GM19328 (cell line): Measurements from ENCODE around the gene ARSI.

Experiments
- ATAC-seq: cut with Tn5 transposase; IDR thresholded peaks from one replicate; pipeline ENCODE4 v1.9.1; 2021; ENCODE audit warnings: mild to moderate bottlenecking, moderate library complexity; ENCODE audit not compliant: unreplicated experiment

The ARSI gene

GRCh38 chr5:150271296-150271692, 31.4 kb downstream of the ARSI start:
- ATAC-seq: no peak

- no peak for ATAC-seq
Measured at GRCh38 chr5:150270541-150271295, 32.0 kb downstream of the ARSI start.

- ATAC-seq: no peak
Measured at GRCh38 chr5:150266871-150267291, 35.8 kb downstream of the ARSI start.

- ATAC-seq: no peak
Measured at GRCh38 chr5:150265870-150266383, 36.8 kb downstream of the ARSI start.

GRCh38 chr5:150264667-150265603, 37.8 kb downstream of the ARSI start:
- ATAC-seq: no peak

- ATAC-seq: no peak
Measured at GRCh38 chr5:150263801-150264621, 38.7 kb downstream of the ARSI start.

GRCh38 chr5:150263375-150263775, 39.3 kb downstream of the ARSI start:
- ATAC-seq: no peak

- ATAC-seq: no peak
Measured at GRCh38 chr5:150262502-150262901, 40.2 kb downstream of the ARSI start.

- ATAC-seq: no peak
Measured at GRCh38 chr5:150261231-150261630, 41.5 kb downstream of the ARSI start.

- no peak for ATAC-seq
Measured at GRCh38 chr5:150258130-150258529, 44.6 kb downstream of the ARSI start.

- no peak for ATAC-seq
Measured at GRCh38 chr5:150257424-150257823, 45.3 kb downstream of the ARSI start.

GRCh38 chr5:150256410-150257064, 46.2 kb downstream of the ARSI start:
- no peak for ATAC-seq

GRCh38 chr5:150255659-150256409, 46.9 kb downstream of the ARSI start:
- no peak for ATAC-seq

- no peak for ATAC-seq
Measured at GRCh38 chr5:150254774-150255173, 47.9 kb downstream of the ARSI start.

- no peak for ATAC-seq
Measured at GRCh38 chr5:150254363-150254762, 48.3 kb downstream of the ARSI start.

GRCh38 chr5:150253416-150254208, 49.1 kb downstream of the ARSI start:
- no peak for ATAC-seq

- no peak for ATAC-seq
Measured at GRCh38 chr5:150252489-150252888, 50.2 kb downstream of the ARSI start.

- ATAC-seq: no peak
Measured at GRCh38 chr5:150251504-150251903, 51.2 kb downstream of the ARSI start.

GRCh38 chr5:150249744-150250143, 53.0 kb downstream of the ARSI start:
- no peak for ATAC-seq
